Neural cell (in vitro differentiated cells): ENCODE results near the gene RASGRP1. TPM values are rescaled to one million over a fixed set of nuclear protein-coding genes. Genes with fewer than 3 reads are reported as not detected.

Experiments
- H2AFZ ChIP-seq: fragments of 200-600, 300-800 bp; sonication (generic), shearing (Covaris generic); 2 replicates; pipeline ENCODE4 v1.6.0; 2014; ENCODE audit warnings: low read depth, mild to moderate bottlenecking, antibody characterized with exemption, low read length, moderate library complexity
- H3F3A ChIP-seq: fragments of 200-600 bp; shearing (Covaris generic); 2 replicates; pipeline ENCODE4 v1.6.1; 2016; ENCODE audit warnings: mild to moderate bottlenecking, moderate library complexity, mixed read lengths, antibody characterized with exemption, low read length; ENCODE audit not compliant: insufficient read depth, poor library complexity, severe bottlenecking
- H3K27ac ChIP-seq: fragments of 200-600, 300-800 bp; sonication (generic), shearing (Covaris generic); 2 replicates; pipeline ENCODE4 v1.5.1; 2014; ENCODE audit warnings: mild to moderate bottlenecking, low read length, moderate library complexity
- H3K27me3 ChIP-seq: fragments of 300-800, 200-600 bp; sonication (generic), shearing (Covaris generic); 2 replicates; pipeline ENCODE4 v1.6.0; 2014; ENCODE audit warnings: mild to moderate bottlenecking, low read depth, low read length, moderate library complexity; ENCODE audit not compliant: insufficient read depth
- H3K36me3 ChIP-seq: fragments of 300-800, 200-600 bp; sonication (generic), shearing (Covaris generic); 2 replicates; pipeline ENCODE4 v1.5.1; 2014; ENCODE audit warnings: mild to moderate bottlenecking, antibody characterized with exemption, low read length, moderate library complexity; ENCODE audit not compliant: insufficient read depth
- H3K4me2 ChIP-seq: fragments of 300-800, 200-600 bp; sonication (generic), shearing (Covaris generic); 2 replicates; pipeline ENCODE4 v1.6.0; 2014; ENCODE audit warnings: mild to moderate bottlenecking, low read length
- H3K4me3 ChIP-seq: fragments of 300-800, 200-600 bp; sonication (generic), shearing (Covaris generic); 2 replicates; pipeline ENCODE4 v1.5.1; 2014; ENCODE audit warnings: mild to moderate bottlenecking, low read length, moderate library complexity
- H3K79me2 ChIP-seq: fragments of 200-600 bp; shearing (Covaris generic); replicated peaks from 2 replicates; pipeline ENCODE4 v1.6.0; 2014; ENCODE audit warnings: mild to moderate bottlenecking, low read length, moderate library complexity; ENCODE audit not compliant: insufficient read depth
- H3K9ac ChIP-seq: fragments of 300-800, 200-600 bp; sonication (generic), shearing (Covaris generic); 2 replicates; pipeline ENCODE4 v1.6.1; 2016; ENCODE audit warnings: mild to moderate bottlenecking, low read length, mixed read lengths
- H3K9me2 ChIP-seq: fragments of 200-600 bp; shearing (Covaris generic); 2 replicates; pipeline ENCODE4 v1.6.1; 2016; ENCODE audit warnings: mild to moderate bottlenecking, low read length, mixed read lengths; ENCODE audit not compliant: insufficient read depth
- H3K9me3 ChIP-seq: fragments of 200-600, 300-800 bp; sonication (generic), shearing (Covaris generic); 2 replicates; pipeline ENCODE4 v1.6.1; 2016; ENCODE audit warnings: mild to moderate bottlenecking, mixed run types, low read length, moderate library complexity, mixed read lengths
- H4K20me1 ChIP-seq: fragments of 200-600 bp; shearing (Covaris generic); 2 replicates; pipeline ENCODE4 v1.6.1; 2016; ENCODE audit warnings: mild to moderate bottlenecking, mixed run types; ENCODE audit not compliant: insufficient read depth
- EP300 ChIP-seq: fragments of 450-650 bp; conservative IDR thresholded peaks from 2 replicates; pipeline ENCODE4 v1.6.1; 2014; ENCODE audit warnings: antibody characterized with exemption, mild to moderate bottlenecking, moderate library complexity; ENCODE audit not compliant: poor library complexity, severe bottlenecking
- EZH2 ChIP-seq: fragments of 200-600, 300-800 bp; shearing (Covaris generic), sonication (generic); IDR thresholded peaks from 2 replicates; pipeline ENCODE4 v1.6.1; 2014; ENCODE audit warnings: antibody characterized with exemption, low read length, borderline replicate concordance, mild to moderate bottlenecking; ENCODE audit not compliant: insufficient read depth, poor library complexity, severe bottlenecking
- MXI1 ChIP-seq: fragments of 450-650 bp; conservative IDR thresholded peaks from 2 replicates; pipeline ENCODE4 v1.6.1; 2014; ENCODE audit warnings: antibody characterized with exemption, mild to moderate bottlenecking; ENCODE audit not compliant: poor library complexity, severe bottlenecking
- POLR2AphosphoS5 ChIP-seq: IDR thresholded peaks from 2 replicates; pipeline ENCODE4 v1.6.1; 2012
- RAD21 ChIP-seq: fragments of 450-650 bp; conservative IDR thresholded peaks from 2 replicates; pipeline ENCODE4 v1.6.1; 2014; ENCODE audit warnings: antibody characterized with exemption, mild to moderate bottlenecking, moderate library complexity
- SMC3 ChIP-seq: fragments of 450-650 bp; conservative IDR thresholded peaks from 2 replicates; pipeline ENCODE4 v1.6.1; 2014; ENCODE audit warnings: antibody characterized with exemption, mild to moderate bottlenecking, moderate library complexity; ENCODE audit not compliant: poor library complexity
- TAF1 ChIP-seq: IDR thresholded peaks from 2 replicates; pipeline ENCODE4 v1.6.1; 2012; ENCODE audit warnings: low read depth
- polyA plus RNA-seq: library from polyadenylated mRNA; depleted of rRNA; stranded (reverse); fragments of >200 nt; gene quantifications from 2 replicates; pipeline ENCODE4 v1.2.3, GENCODE V29; 2014
- TF ChIP-seq, protein P1 (sequence below): IDR thresholded peaks from 2 replicates; pipeline ENCODE4 v1.6.1; 2012; ENCODE audit warnings: borderline replicate concordance
- TF ChIP-seq, protein P2 (sequence below): fragments of 450-650 bp; IDR thresholded peaks from 2 replicates; pipeline ENCODE4 v1.5.1; 2014; ENCODE audit warnings: antibody characterized with exemption, mild to moderate bottlenecking, moderate library complexity; ENCODE audit not compliant: poor library complexity, severe bottlenecking

The RASGRP1 gene
- polyA plus RNA-seq, 1 donor from 2014 or later = 3.1 TPM

DNA sequence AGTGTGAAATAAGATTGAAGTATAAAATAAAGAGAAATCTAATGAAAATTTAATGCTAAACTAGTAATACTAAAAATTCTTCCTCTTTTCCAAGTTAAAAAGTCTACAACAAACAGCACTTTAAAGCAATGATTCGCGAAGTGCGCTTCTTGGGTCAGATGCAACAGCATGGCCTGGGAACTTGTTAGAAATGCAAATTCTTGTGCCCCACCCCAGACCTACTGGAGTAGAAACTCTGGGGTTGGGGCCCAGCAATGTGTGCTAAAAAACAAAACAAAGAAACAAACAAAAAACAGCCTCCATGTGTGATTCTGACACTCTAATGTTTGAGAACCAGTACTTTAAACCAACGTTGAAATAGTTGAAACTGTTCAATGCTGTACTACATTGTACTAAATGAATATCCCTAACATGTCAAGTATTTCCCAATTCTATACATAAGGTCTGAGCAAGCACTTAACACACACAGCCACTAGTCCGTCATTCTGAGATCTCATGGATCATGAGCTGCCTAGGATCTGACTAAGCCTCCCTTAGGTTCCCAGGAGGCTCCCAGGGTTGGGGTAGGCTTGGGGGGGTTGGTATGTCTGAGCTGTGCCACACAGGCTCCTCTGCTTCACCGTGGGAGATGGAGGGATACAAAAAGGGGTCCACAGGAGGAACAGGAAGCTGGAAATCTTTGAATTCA lies 6.1 kb downstream of the RASGRP1 start:
- Histone ChIP-seq H3K9me2 (no peaks in the 10 kb centered on the region), H3K79me2 (no peaks in the 10 kb centered on the region), H2AFZ (no peak overlapping the region), H3K36me3 (no peaks in the 10 kb centered on the region), H3F3A (no peaks in the 10 kb centered on the region), H3K9me3 (no peaks in the 10 kb centered on the region), H3K27me3 (peaks cover under 1% of the 10 kb centered on the region), H3K4me2 (no peak overlapping the region), H4K20me1 (no peaks in the 10 kb centered on the region), H3K27ac (no peak overlapping the region), H3K4me3 (no peak overlapping the region), H3K9ac (no peak overlapping the region)
- TF ChIP-seq, protein P1, sequence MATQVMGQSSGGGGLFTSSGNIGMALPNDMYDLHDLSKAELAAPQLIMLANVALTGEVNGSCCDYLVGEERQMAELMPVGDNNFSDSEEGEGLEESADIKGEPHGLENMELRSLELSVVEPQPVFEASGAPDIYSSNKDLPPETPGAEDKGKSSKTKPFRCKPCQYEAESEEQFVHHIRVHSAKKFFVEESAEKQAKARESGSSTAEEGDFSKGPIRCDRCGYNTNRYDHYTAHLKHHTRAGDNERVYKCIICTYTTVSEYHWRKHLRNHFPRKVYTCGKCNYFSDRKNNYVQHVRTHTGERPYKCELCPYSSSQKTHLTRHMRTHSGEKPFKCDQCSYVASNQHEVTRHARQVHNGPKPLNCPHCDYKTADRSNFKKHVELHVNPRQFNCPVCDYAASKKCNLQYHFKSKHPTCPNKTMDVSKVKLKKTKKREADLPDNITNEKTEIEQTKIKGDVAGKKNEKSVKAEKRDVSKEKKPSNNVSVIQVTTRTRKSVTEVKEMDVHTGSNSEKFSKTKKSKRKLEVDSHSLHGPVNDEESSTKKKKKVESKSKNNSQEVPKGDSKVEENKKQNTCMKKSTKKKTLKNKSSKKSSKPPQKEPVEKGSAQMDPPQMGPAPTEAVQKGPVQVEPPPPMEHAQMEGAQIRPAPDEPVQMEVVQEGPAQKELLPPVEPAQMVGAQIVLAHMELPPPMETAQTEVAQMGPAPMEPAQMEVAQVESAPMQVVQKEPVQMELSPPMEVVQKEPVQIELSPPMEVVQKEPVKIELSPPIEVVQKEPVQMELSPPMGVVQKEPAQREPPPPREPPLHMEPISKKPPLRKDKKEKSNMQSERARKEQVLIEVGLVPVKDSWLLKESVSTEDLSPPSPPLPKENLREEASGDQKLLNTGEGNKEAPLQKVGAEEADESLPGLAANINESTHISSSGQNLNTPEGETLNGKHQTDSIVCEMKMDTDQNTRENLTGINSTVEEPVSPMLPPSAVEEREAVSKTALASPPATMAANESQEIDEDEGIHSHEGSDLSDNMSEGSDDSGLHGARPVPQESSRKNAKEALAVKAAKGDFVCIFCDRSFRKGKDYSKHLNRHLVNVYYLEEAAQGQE = no peak
- TF ChIP-seq TAF1 (no peak), RAD21 (no peak), EZH2 (no peak), EP300 (no peak), SMC3 (no peak), POLR2AphosphoS5 (no peak), MXI1 (no peak)
- TF ChIP-seq, protein P2, sequence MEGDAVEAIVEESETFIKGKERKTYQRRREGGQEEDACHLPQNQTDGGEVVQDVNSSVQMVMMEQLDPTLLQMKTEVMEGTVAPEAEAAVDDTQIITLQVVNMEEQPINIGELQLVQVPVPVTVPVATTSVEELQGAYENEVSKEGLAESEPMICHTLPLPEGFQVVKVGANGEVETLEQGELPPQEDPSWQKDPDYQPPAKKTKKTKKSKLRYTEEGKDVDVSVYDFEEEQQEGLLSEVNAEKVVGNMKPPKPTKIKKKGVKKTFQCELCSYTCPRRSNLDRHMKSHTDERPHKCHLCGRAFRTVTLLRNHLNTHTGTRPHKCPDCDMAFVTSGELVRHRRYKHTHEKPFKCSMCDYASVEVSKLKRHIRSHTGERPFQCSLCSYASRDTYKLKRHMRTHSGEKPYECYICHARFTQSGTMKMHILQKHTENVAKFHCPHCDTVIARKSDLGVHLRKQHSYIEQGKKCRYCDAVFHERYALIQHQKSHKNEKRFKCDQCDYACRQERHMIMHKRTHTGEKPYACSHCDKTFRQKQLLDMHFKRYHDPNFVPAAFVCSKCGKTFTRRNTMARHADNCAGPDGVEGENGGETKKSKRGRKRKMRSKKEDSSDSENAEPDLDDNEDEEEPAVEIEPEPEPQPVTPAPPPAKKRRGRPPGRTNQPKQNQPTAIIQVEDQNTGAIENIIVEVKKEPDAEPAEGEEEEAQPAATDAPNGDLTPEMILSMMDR = no peak

DNA sequence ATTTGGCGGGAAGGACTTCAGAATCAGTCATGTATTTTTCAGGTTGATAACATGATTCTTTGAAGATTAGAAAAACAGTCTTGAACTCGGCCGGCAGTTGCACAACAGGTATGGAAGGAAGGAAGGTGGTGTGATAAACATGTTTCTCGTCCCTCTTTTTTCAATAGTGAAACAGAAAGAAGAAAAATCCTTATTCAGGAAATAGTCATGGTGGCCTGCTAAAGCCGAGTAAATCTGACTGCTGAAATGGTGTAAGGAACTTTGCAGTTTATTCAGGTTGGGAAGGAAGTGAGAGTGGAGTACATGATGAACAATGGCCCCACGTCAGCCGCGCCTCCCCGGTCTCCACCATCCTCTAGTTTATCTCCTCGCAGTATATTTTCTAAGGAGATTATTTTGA lies 6.7 kb downstream of the RASGRP1 start:
- no peak overlapping the region for H2AFZ ChIP-seq
- no peaks in the 10 kb centered on the region for H4K20me1 ChIP-seq
- H3K79me2 ChIP-seq = no peaks in the 10 kb centered on the region
- no peaks in the 10 kb centered on the region for H3F3A ChIP-seq
- no peak overlapping the region for H3K27ac ChIP-seq
- no peak for TF ChIP-seq EZH2
- no peak overlapping the region for H3K4me2 ChIP-seq
- no peak overlapping the region for H3K4me3 ChIP-seq
- H3K9ac ChIP-seq = no peak overlapping the region
- no peaks in the 10 kb centered on the region for H3K9me2 ChIP-seq
- no peaks in the 10 kb centered on the region for H3K9me3 ChIP-seq
- no peaks in the 10 kb centered on the region for H3K36me3 ChIP-seq
- H3K27me3 ChIP-seq = no peaks in the 10 kb centered on the region
